Endothelial cell (in vitro differentiated cells): Measurements from ENCODE around the gene TSPAN33. TPM values are rescaled to one million over a fixed set of nuclear protein-coding genes. Genes with fewer than 3 reads are reported as not detected.

Experiments
- DNase-seq: peaks from one replicate; pipeline ENCODE4 v3.0.0; 2021; ENCODE audit warnings: low spot score
- H3K27ac Mint-ChIP-seq: one replicate; pipeline ENCODE4 v1.8.0; 2021; ENCODE audit warnings: mixed read lengths, inconsistent platforms; ENCODE audit not compliant: unreplicated experiment
- H3K27me3 Mint-ChIP-seq: one replicate; pipeline ENCODE4 v1.8.0; 2021; ENCODE audit warnings: mild to moderate bottlenecking, moderate library complexity, mixed read lengths, inconsistent platforms; ENCODE audit not compliant: unreplicated experiment
- H3K36me3 Mint-ChIP-seq: one replicate; pipeline ENCODE4 v1.8.0; 2021; ENCODE audit warnings: mild to moderate bottlenecking, low read depth, mixed read lengths, inconsistent platforms; ENCODE audit not compliant: unreplicated experiment
- H3K4me1 Mint-ChIP-seq: one replicate; pipeline ENCODE4 v1.8.0; 2021; ENCODE audit warnings: mild to moderate bottlenecking, mixed read lengths, inconsistent platforms; ENCODE audit not compliant: unreplicated experiment
- H3K4me3 Mint-ChIP-seq: one replicate; pipeline ENCODE4 v1.8.0; 2021; ENCODE audit warnings: mild to moderate bottlenecking, mixed read lengths, inconsistent platforms; ENCODE audit not compliant: unreplicated experiment
- H3K9me3 Mint-ChIP-seq: one replicate; pipeline ENCODE4 v1.8.0; 2021; ENCODE audit warnings: mixed read lengths, inconsistent platforms; ENCODE audit not compliant: unreplicated experiment
- total RNA-seq: library from RNA; stranded (reverse); fragmentation: NEBNext Ultra II Directional; extraction: Animal tissue kit (Norgen Biotek cat#: 25700); gene quantifications from one replicate; pipeline ENCODE4 v1.2.1, GENCODE V29; 2021; ENCODE audit not compliant: unreplicated experiment
- TF ChIP-seq, protein P1 (sequence below): fragments of 200-600 bp; sonication (generic); IDR thresholded peaks from one replicate; pipeline ENCODE4 v1.5.0; 2021; ENCODE audit warnings: antibody characterized with exemption; ENCODE audit not compliant: unreplicated experiment

Gene TSPAN33
- total RNA-seq, 1 donor from 2014 or later, result 1.8 TPM

- TF ChIP-seq, protein P1, sequence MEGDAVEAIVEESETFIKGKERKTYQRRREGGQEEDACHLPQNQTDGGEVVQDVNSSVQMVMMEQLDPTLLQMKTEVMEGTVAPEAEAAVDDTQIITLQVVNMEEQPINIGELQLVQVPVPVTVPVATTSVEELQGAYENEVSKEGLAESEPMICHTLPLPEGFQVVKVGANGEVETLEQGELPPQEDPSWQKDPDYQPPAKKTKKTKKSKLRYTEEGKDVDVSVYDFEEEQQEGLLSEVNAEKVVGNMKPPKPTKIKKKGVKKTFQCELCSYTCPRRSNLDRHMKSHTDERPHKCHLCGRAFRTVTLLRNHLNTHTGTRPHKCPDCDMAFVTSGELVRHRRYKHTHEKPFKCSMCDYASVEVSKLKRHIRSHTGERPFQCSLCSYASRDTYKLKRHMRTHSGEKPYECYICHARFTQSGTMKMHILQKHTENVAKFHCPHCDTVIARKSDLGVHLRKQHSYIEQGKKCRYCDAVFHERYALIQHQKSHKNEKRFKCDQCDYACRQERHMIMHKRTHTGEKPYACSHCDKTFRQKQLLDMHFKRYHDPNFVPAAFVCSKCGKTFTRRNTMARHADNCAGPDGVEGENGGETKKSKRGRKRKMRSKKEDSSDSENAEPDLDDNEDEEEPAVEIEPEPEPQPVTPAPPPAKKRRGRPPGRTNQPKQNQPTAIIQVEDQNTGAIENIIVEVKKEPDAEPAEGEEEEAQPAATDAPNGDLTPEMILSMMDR, result no peak
- no peak for DNase-seq
- Mint-ChIP-seq H3K27ac (no peak overlapping the region), H3K27me3 (peaks cover 16% of the 10 kb centered on the region), H3K36me3 (peaks cover 1% of the 10 kb centered on the region), H3K9me3 (no peaks in the 10 kb centered on the region), H3K4me3 (peak overlapping the region; percentile 9), H3K4me1 (peaks cover 7% of the 10 kb centered on the region)
Measured at GRCh38 chr7:129146237-129146979, 1.9 kb downstream of the TSPAN33 start.

DNA sequence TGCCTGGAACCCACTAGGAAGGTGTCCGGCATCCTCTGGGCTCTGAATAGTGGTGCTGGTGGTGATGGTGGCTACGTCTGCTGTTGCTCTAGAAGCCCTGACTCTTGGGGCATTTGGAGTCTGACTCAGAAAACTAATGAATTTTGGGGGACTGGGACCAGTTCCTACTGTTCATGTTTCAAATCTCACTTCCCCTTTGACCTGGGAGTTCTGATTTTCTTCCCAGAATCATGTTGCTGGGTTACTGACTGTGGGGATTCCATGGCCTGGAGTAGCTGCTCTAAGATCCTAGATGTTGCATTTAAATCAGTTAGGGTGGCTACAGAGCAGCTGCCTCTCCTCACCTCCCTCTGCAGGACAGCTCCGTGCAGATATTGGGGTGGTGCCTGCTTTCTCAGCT lies 3.2 kb downstream of the TSPAN33 start:
- H3K4me3 Mint-ChIP-seq, result no peak overlapping the region
- H3K27me3 Mint-ChIP-seq, result peaks cover 17% of the 10 kb centered on the region
- TF ChIP-seq, protein P1, result no peak
- peaks cover 4% of the 10 kb centered on the region for H3K36me3 Mint-ChIP-seq
- H3K4me1 Mint-ChIP-seq, result peaks cover 7% of the 10 kb centered on the region
- H3K9me3 Mint-ChIP-seq, result no peaks in the 10 kb centered on the region
- H3K27ac Mint-ChIP-seq, result no peak overlapping the region
- DNase-seq, result no peak

GRCh38 chr7:129149511-129149910 lies 5.0 kb downstream of the TSPAN33 start:
- no peak for DNase-seq
- H3K4me1 Mint-ChIP-seq, result peaks cover 4% of the 10 kb centered on the region
- H3K4me3 Mint-ChIP-seq, result no peak overlapping the region
- H3K27me3 Mint-ChIP-seq, result peaks cover 17% of the 10 kb centered on the region
- TF ChIP-seq, protein P1, result no peak
- no peaks in the 10 kb centered on the region for H3K9me3 Mint-ChIP-seq
- H3K36me3 Mint-ChIP-seq, result peaks cover 4% of the 10 kb centered on the region
- H3K27ac Mint-ChIP-seq, result no peak overlapping the region

- no peaks in the 10 kb centered on the region for H3K9me3 Mint-ChIP-seq
- peaks cover 4% of the 10 kb centered on the region for H3K36me3 Mint-ChIP-seq
- TF ChIP-seq, protein P1, result no peak
- no peak overlapping the region for H3K27ac Mint-ChIP-seq
- peaks cover 17% of the 10 kb centered on the region for H3K27me3 Mint-ChIP-seq
- H3K4me1 Mint-ChIP-seq, result peaks cover 4% of the 10 kb centered on the region
- DNase-seq, result no peak
- no peak overlapping the region for H3K4me3 Mint-ChIP-seq
Measured at GRCh38 chr7:129150199-129150996, 5.9 kb downstream of the TSPAN33 start.

- no peaks in the 10 kb centered on the region for H3K9me3 Mint-ChIP-seq
- DNase-seq, result no peak
- peaks cover 3% of the 10 kb centered on the region for H3K27me3 Mint-ChIP-seq
- no peaks in the 10 kb centered on the region for H3K4me1 Mint-ChIP-seq
- no peak overlapping the region for H3K27ac Mint-ChIP-seq
- TF ChIP-seq, protein P1, result no peak
- no peak overlapping the region for H3K4me3 Mint-ChIP-seq
- no peaks in the 10 kb centered on the region for H3K36me3 Mint-ChIP-seq
Measured at GRCh38 chr7:129157651-129158050, 13.1 kb downstream of the TSPAN33 start.
